GM12873 (cell line): Measurements from ENCODE around the gene CDH23.

Source experiments
- TF ChIP-seq, protein P1 (sequence below): IDR thresholded peaks from 2 replicates; pipeline ENCODE4 v1.5.1; 2012; ENCODE audit warnings: low read depth, mild to moderate bottlenecking, moderate library complexity, low read length, control low read depth; ENCODE audit not compliant: insufficient read depth; ENCODE audit errors: missing control alignments

Gene CDH23

DNA sequence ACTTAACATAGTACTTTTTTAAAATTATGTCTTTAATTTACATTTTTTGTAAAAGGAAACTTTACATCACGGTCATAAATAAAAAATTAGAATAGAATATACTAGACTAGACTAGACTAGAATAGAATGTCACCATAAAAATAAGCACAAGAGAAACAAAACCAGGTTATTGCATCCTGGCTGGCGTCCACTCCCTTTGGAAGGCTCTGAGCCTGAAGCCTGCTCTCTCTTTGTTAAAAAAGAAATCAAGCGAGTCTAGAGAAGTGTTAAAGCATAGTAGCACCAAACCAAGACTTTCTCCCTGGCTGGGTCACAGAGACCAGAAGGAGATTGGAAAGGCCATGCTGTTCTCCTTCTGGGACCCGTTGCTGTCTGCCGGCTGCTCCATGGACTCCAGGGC, 218.2 kb downstream of the CDH23 start:
- TF ChIP-seq, protein P1, sequence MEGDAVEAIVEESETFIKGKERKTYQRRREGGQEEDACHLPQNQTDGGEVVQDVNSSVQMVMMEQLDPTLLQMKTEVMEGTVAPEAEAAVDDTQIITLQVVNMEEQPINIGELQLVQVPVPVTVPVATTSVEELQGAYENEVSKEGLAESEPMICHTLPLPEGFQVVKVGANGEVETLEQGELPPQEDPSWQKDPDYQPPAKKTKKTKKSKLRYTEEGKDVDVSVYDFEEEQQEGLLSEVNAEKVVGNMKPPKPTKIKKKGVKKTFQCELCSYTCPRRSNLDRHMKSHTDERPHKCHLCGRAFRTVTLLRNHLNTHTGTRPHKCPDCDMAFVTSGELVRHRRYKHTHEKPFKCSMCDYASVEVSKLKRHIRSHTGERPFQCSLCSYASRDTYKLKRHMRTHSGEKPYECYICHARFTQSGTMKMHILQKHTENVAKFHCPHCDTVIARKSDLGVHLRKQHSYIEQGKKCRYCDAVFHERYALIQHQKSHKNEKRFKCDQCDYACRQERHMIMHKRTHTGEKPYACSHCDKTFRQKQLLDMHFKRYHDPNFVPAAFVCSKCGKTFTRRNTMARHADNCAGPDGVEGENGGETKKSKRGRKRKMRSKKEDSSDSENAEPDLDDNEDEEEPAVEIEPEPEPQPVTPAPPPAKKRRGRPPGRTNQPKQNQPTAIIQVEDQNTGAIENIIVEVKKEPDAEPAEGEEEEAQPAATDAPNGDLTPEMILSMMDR = no peak

DNA sequence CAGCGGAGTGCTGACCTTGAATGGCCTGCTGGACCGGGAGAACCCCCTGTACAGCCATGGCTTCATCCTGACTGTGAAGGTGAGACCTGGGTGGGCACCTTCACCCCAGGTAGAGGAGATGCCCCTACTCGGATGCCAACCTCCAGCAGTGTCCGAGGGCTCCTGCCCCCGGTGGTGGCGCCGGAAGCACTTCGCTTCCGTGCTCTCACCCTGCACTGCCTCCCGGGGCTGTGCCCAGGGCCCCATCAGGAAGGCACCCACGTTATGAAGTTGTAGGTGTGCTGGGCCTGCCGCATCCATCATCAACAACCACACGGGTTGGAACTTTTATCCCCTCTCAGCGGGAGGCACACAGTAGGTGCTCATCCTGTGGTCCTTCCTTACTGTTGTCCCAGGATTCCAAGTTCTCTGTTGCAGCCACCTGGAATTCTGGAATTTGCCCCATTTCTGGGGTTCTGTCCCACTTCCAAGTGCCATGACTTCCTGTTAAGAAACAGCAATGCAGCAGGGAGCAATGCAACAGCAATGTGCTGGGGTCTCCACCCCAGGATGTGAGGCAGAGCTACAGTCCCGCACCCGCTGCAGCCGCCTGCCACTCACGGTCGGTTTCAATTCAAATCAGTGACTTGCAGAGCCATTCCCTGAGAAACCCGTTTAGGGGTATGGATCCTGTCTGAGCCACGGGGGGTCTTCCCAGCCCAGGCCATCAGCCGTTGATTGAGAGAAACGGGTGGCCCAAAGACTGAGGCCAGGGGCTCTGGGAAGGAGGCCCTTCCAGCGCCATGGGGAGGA, 219.0 kb downstream of the CDH23 start:
- TF ChIP-seq, protein P1 = no peak

DNA sequence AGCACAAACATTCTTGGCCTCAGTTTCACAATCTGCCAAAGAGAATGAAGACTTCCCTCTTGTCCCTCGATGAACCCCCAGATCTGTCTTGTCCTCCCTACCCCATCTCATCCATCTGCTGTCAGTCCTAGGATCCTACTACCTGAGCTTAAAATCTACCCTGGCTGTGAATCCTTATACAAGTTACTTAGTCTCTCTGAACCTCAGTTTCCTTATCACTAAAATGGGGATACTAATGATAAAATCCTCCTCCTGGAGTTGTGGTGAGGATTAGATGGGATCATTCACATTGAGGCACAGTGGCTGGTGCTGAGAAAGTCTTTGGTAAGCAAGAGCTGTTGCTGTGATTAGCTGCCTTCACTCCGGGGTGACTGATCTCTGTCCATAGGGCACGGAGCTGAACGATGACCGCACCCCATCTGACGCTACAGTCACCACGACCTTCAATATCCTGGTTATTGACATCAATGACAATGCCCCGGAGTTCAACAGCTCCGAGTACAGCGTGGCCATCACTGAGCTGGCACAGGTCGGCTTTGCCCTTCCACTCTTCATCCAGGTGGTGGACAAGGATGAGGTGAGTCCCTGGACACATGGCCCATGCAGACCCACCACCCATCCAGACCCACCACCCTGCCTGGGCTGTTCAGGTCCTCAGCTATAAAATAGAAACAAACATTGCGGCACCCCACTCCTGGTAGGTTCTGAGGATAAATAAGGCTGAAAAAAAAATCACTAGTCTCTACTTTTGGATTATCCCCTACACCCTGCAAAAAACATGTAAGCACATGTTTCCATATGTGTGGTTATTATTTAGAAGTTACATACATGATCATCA, 220.3 kb downstream of the CDH23 start:
- TF ChIP-seq, protein P1 = no peak

DNA sequence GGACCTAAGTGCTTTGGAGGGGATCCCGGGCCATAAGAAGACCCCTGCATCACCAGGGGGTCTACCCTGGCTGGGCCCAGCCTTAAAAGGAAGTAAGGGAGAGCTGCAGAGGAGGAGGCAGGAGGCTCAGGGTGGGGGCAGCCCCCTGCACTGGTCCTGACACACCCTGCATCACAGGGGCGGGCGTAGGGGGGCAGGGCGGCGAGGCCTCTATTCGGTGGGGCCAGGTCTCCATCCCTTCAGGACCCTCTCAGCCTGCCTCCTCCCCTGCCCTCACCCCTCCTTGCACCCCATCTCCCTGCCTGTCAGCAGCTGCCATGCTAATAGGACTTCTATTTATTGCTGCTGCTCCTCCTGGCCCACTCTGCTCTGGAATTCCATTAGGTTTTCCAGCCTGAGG, 221.5 kb downstream of the CDH23 start:
- TF ChIP-seq, protein P1 = no peak

DNA sequence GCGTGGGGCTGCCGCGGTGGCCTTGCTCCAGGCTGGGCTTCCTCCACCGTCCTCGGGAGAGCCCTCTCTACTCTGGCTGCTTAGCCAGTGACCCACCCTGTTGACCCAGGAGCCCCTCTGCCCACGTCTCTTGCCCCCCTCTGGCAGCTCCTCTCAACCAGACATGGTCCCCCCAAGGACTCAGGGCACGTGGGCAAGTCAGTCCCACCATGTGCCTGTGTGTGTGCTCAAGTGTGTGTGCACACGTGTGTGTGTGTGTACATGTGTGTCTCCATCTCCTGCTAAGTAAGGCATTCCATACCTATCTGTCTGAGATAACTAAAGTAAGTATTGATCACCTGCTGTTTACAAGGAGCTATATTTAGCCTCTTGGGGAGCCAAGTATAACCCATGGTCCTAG, 221.9 kb downstream of the CDH23 start:
- TF ChIP-seq, protein P1 = no peak

DNA sequence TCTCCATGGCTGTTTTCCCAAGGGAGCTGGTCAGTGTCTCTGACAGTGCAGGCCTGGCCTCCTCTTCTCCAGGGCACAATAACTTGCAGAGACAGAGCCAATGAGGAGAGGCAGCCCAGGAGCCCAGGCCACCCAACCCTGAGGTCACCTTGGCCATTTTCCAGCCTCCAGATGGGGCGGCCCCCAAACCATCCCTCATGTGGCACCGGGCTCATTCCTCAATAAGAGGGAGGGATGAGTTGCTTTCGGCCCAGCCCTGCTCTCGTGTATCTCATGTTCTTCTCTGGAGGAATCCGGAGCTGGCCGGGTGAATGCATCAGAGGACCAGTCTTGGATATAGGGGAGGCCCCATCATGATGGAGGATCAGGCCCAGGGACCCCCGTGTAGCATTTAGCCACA, 223.9 kb downstream of the CDH23 start:
- TF ChIP-seq, protein P1 = no peak
